ENCODE measurements around the gene PGF.

PGF gene

GRCh38 chr14:74952697-74953484 is 2.5 kb downstream of the PGF start:
- no peak for TF ChIP-seq CTCF (IDR thresholded peaks at IDR 0.05; ENCODE audit: low read depth, low read length, missing control alignments)
- H3K4me3 ChIP-seq (ENCODE audit: low read depth, low read length): no peak overlapping the region
- DNase-seq (ENCODE audit: low read depth): no peak
- in situ Hi-C loops (cut with HindIII; ENCODE audit: low sequenced_read_pairs): no loop called here

GRCh38 chr14:74952180-74952665 is 3.2 kb downstream of the PGF start:
- TF ChIP-seq CTCF (IDR thresholded peaks at IDR 0.05; ENCODE audit: low read depth, low read length, missing control alignments): no peak
- in situ Hi-C loops (cut with HindIII; ENCODE audit: low sequenced_read_pairs): no loop called here
- DNase-seq (ENCODE audit: low read depth): no peak
- H3K4me3 ChIP-seq (ENCODE audit: low read depth, low read length): no peak overlapping the region

GRCh38 chr14:74951443-74952179 is 3.8 kb downstream of the PGF start:
- TF ChIP-seq CTCF (IDR thresholded peaks at IDR 0.05; ENCODE audit: low read depth, low read length, missing control alignments): no peak
- no peak overlapping the region for H3K4me3 ChIP-seq (ENCODE audit: low read depth, low read length)
- DNase-seq (ENCODE audit: low read depth): no peak
- in situ Hi-C loops (cut with HindIII; ENCODE audit: low sequenced_read_pairs): no loop called here

GRCh38 chr14:74950795-74951442 is 4.5 kb downstream of the PGF start:
- DNase-seq (ENCODE audit: low read depth): no peak
- in situ Hi-C loops (cut with HindIII; ENCODE audit: low sequenced_read_pairs): no loop called here
- H3K4me3 ChIP-seq (ENCODE audit: low read depth, low read length): no peak overlapping the region
- TF ChIP-seq CTCF (IDR thresholded peaks at IDR 0.05; ENCODE audit: low read depth, low read length, missing control alignments): no peak

- TF ChIP-seq CTCF (IDR thresholded peaks at IDR 0.05; ENCODE audit: low read depth, low read length, missing control alignments): no peak
- no peak for DNase-seq (ENCODE audit: low read depth)
- in situ Hi-C loops (cut with HindIII; ENCODE audit: low sequenced_read_pairs): no loop called here
- H3K4me3 ChIP-seq (ENCODE audit: low read depth, low read length): no peak overlapping the region
These were observed 5.4 kb downstream of the PGF start for GRCh38 chr14:74949859-74950573.

GRCh38 chr14:74949191-74949601 is 6.2 kb downstream of the PGF start:
- in situ Hi-C loops (cut with HindIII; ENCODE audit: low sequenced_read_pairs): no loop called here
- no peak overlapping the region for H3K4me3 ChIP-seq (ENCODE audit: low read depth, low read length)
- no peak for DNase-seq (ENCODE audit: low read depth)
- no peak for TF ChIP-seq CTCF (IDR thresholded peaks at IDR 0.05; ENCODE audit: low read depth, low read length, missing control alignments)

Data from astrocyte of the cerebellum (primary cell).